Heart left ventricle (tissue), 16 donors: ENCODE data around the gene TNFAIP3. TPM values are rescaled to one million over a fixed set of nuclear protein-coding genes. Genes with fewer than 3 reads are reported as not detected.

Experiments
- ATAC-seq, 4 donors: fragments of 200-7000 bp; cut with Tn5 transposase; one replicate each; pipeline ENCODE4 v1.9.1; 2020 to 2022; ENCODE audit warnings: moderate library complexity in 4 of 4, mild to moderate bottlenecking in 3 of 4, moderate number of reproducible peaks in 1 of 4
- DNase-seq, 5 donors: peaks; one replicate each; pipeline ENCODE4 v3.0.0-alpha.2; 2020
- H3K27ac ChIP-seq, 12 donors: fragments of 200-600 bp; sonication (generic) in 4 of 12; one replicate each; pipeline versions ENCODE4 v1.5.0 to v1.8.0; 2016 to 2022; ENCODE audit warnings: mild to moderate bottlenecking in 2 of 12
- H3K27me3 ChIP-seq, 9 donors: fragments of 200-600 bp; sonication (generic) in 2 of 9; one replicate each; pipeline versions ENCODE4 v1.5.1 to v1.8.0; 2016 to 2022; ENCODE audit warnings: mild to moderate bottlenecking in 3 of 9
- H3K36me3 ChIP-seq, 9 donors: fragments of 200-600 bp; sonication (generic) in 2 of 9; one replicate each; pipeline versions ENCODE4 v1.5.0 to v1.8.0; 2018 to 2022; ENCODE audit warnings: mild to moderate bottlenecking in 2 of 9
- H3K4me1 ChIP-seq, 12 donors: fragments of 200-600 bp; sonication (generic) in 4 of 12; one replicate each; pipeline versions ENCODE4 v1.5.0 to v1.8.0; 2016 to 2022; ENCODE audit warnings: mild to moderate bottlenecking in 3 of 12
- H3K4me3 ChIP-seq, 12 donors: fragments of 200-600 bp; sonication (generic) in 4 of 12; one replicate each; pipeline versions ENCODE4 v1.5.0 to v1.8.0; 2017 to 2022; ENCODE audit warnings: mild to moderate bottlenecking in 9 of 12, moderate library complexity in 4 of 12
- H3K9me3 ChIP-seq, 12 donors: fragments of 200-600 bp; sonication (generic) in 4 of 12; one replicate each; pipeline versions ENCODE4 v1.5.0 to v1.8.0; 2016 to 2022; ENCODE audit warnings: mild to moderate bottlenecking in 1 of 12
- CTCF ChIP-seq, 12 donors: fragments of 200-600 bp; sonication (generic) in 4 of 12; IDR thresholded peaks; one replicate each; pipeline versions ENCODE4 v1.5.0 to v1.8.0; 2018 to 2022; ENCODE audit warnings: antibody characterized with exemption in 12 of 12, mild to moderate bottlenecking in 5 of 12
- POLR2A ChIP-seq, 2 donors: fragments of 450-650 bp; IDR thresholded peaks; one replicate each; pipeline ENCODE4 v1.6.1; 2017; ENCODE audit warnings: antibody characterized with exemption in 2 of 2, mild to moderate bottlenecking in 2 of 2, moderate library complexity in 2 of 2
- WGBS, 4 donors: extraction: QIAGEN DNeasy Blood & Tissue Kit in 2 of 4; methylation state at CpG; one replicate each; pipeline versions ENCODE4 v1.1.5 to v1.1.7; 2013 to 2018; 5-methylcytosine and 5-hydroxymethylcytosine counted together
- intact Hi-C, 10 donors: fragments of 100-400 bp; cut with DNase I; formaldehyde crosslinking; loops; one replicate each; pipeline versions ENCODE4 v1.11.1 to v1.14.2; 2022
- polyA plus RNA-seq, 2 donors: library from polyadenylated mRNA; stranded (reverse); fragments of 200-250 nt; gene quantifications; one replicate each; pipeline ENCODE4 v1.2.3, GENCODE V29; 2013
- total RNA-seq, 9 donors: library from RNA; depleted of rRNA in 2 of 9; stranded (reverse); fragments of >200 nt in 2 of 9; fragmentation: NEBNext Ultra II Directional in 3 of 9; extraction: Animal tissue kit (Norgen Biotek cat#: 25700) in 3 of 9; gene quantifications; one replicate each; pipeline versions ENCODE4 v1.1.0 to v1.2.4, GENCODE V29; 2016 to 2023
- donor health status: ischemic (EF 13 %, LVEDD 7.1; RV severe dilation, severe dysfunction).
- donor health status: healthy with polysubstance abuse.
- donor health status: DM: no; HTN: yes; CAD: no.
- donor health status: DM: no; HTN: no; CAD: no.
- donor health status: ischemic (EF 25% LVEDD 6.9; RV normal size, moderate dysfunction).
- donor health status: ischemic (EF 25% LVEDD 5.7; RV mildly dilated, moderate dysfunction).
- donor health status: healthy.
- donor health status: DM: yes; HTN: yes; CAD: no.
- donor health status: ischemic (EF 35%, LVEDD 5.7; RV mildly dilated, moderate dysfunction).
- donor health status: nonischemic (EF 11% LVEDD 7.7; RV severe dilation, severe dysfunction).
- donor health status: DM: yes; HTN: yes; CAD: no.
- donor health status: PGD.
- donor health status: ischemic (EF 29% LVEDD 5.4; RV normal size, mild dysfunction).
- donor health status: nonischemic (EF 23%, LVEDD 6.1; RV moderate dilation, normal function).

Gene TNFAIP3
- total and polyA plus RNA-seq, 11 donors: 3.0 to 33.7 (median 4.7) TPM

- intact Hi-C loops: no loop called here
- peaks cover 0 to 17% (median 2%) of the 10 kb centered on the region in 12 donors for H3K4me1 ChIP-seq
- DNase-seq (no peak), ATAC-seq (no peak)
- no peak for TF ChIP-seq CTCF (IDR thresholded peaks at IDR 0.05)
- no peak for TF ChIP-seq POLR2A (IDR thresholded peaks at IDR 0.05)
- WGBS, 4 donors: 81 to 88% (median 86%) methylated on average over 4 of the region's 4 CpGs
- H3K4me3 ChIP-seq: no peak overlapping the region
- no peaks in the 10 kb centered on the region for H3K27me3 ChIP-seq
- no peaks in the 10 kb centered on the region for H3K9me3 ChIP-seq
- no peak overlapping the region for H3K27ac ChIP-seq
- no peaks in the 10 kb centered on the region for H3K36me3 ChIP-seq
Observed at GRCh38 chr6:137894779-137895385, 27.8 kb downstream of the TNFAIP3 start.

- ATAC-seq: no peak
Observed at GRCh38 chr6:137896647-137897046, 29.6 kb downstream of the TNFAIP3 start.

GRCh38 chr6:137900815-137901214 is 33.8 kb downstream of the TNFAIP3 start:
- 79 to 87% (median 85%) methylated on average over 2 of the region's 2 CpGs for WGBS, 4 donors
- no peak overlapping the region for H3K27ac ChIP-seq
- intact Hi-C loops: no loop called here
- no peaks in the 10 kb centered on the region for H3K9me3 ChIP-seq
- H3K36me3 ChIP-seq: no peaks in the 10 kb centered on the region
- H3K4me1 ChIP-seq: peaks cover 0 to 10% (median 0%) of the 10 kb centered on the region in 12 donors
- H3K27me3 ChIP-seq: no peaks in the 10 kb centered on the region
- DNase-seq (no peak), ATAC-seq (no peak)
- H3K4me3 ChIP-seq: no peak overlapping the region
- no peak for TF ChIP-seq CTCF (IDR thresholded peaks at IDR 0.05)
- no peak for TF ChIP-seq POLR2A (IDR thresholded peaks at IDR 0.05)

More at GRCh38 chr6:137896647-137897046, 29.6 kb downstream of the TNFAIP3 start:
- intact Hi-C loops: no loop called here
- H3K27ac ChIP-seq: no peak overlapping the region
- WGBS, 4 donors: 88 to 95% (median 91%) methylated on average over 3 of the region's 3 CpGs
- H3K4me1 ChIP-seq: peaks cover 0 to 17% (median 2%) of the 10 kb centered on the region in 12 donors
- H3K9me3 ChIP-seq: no peaks in the 10 kb centered on the region
- no peaks in the 10 kb centered on the region for H3K36me3 ChIP-seq
- no peaks in the 10 kb centered on the region for H3K27me3 ChIP-seq
- DNase-seq: no peak
- H3K4me3 ChIP-seq: no peak overlapping the region
- no peak for TF ChIP-seq POLR2A (IDR thresholded peaks at IDR 0.05)
- TF ChIP-seq CTCF (IDR thresholded peaks at IDR 0.05): no peak

GRCh38 chr6:137901454-137901853 is 34.4 kb downstream of the TNFAIP3 start:
- TF ChIP-seq POLR2A (IDR thresholded peaks at IDR 0.05) (no peak), CTCF (IDR thresholded peaks at IDR 0.05) (no peak)
- H3K4me3 ChIP-seq: no peak overlapping the region
- DNase-seq (no peak), ATAC-seq (no peak)
- intact Hi-C loops: no loop called here
- H3K27me3 ChIP-seq: no peaks in the 10 kb centered on the region
- WGBS, 4 donors: 82 to 91% (median 88%) methylated on average over 1 of the region's 1 CpG
- H3K4me1 ChIP-seq: peaks cover 0 to 10% (median 0%) of the 10 kb centered on the region in 12 donors
- no peaks in the 10 kb centered on the region for H3K9me3 ChIP-seq
- H3K36me3 ChIP-seq: no peaks in the 10 kb centered on the region
- H3K27ac ChIP-seq: no peak overlapping the region
